T47D (cell line): ENCODE measurements around the gene KRT20.
"Not testable (repeated sequence)": the region's sequence is repeated elsewhere in the genome, so short reads cannot be mapped to it uniquely, and the experiment has no call there.

Experiments used
- DNase-seq, 2 experiments: peaks; one replicate each; pipeline versions ENCODE4 v3.0.0 to v3.0.0-alpha.2; 2011 to 2012; ENCODE audit warnings: low read depth in 1 of 2, low spot score in 1 of 2
- JUND ChIP-seq: IDR thresholded peaks from 2 replicates; pipeline ENCODE4 v1.6.1; 2012; ENCODE audit warnings: low read depth
- in situ Hi-C: cut with HindIII; loops from 2 replicates; pipeline ENCODE4 v1.10.0; 2016; ENCODE audit warnings: low sequenced_read_pairs, low pct_unique_long_range_greater_than_20kb

The KRT20 gene

DNA sequence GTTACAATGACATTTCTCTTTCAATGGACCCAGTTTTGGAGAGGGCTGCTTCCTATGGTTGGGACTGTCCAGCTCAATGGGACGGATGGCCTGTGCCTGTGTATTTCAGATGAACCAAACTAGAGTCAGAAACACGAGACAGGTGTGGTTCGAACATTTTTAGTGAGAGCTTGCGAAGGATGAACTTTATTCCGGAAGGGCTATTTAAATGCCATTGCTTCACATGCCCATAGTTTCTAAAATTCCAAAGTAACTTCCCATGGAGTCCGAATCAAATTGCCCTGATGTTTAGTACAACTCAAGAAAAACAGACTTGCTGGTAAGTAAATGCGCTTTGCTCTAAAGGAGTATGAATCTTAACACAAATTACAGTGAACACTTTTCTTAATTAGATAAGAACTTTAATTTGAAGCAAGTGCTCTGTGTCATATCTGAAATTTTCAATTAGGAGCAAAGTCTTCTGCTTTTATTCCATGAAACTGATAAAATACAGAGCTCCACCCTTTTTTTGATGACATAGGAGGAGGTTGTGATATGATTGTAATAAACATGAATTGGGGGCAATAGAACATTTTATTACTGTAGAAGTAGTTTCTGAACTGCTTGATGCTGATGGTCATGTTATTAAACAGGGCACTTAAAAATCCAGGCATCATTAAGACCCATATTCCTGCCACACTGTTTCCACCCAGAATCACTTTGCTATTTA lies 1.3 kb downstream of the KRT20 start:
- no peak for DNase-seq
- in situ Hi-C loops, result no loop called here
- TF ChIP-seq JUND, result no peak

DNA sequence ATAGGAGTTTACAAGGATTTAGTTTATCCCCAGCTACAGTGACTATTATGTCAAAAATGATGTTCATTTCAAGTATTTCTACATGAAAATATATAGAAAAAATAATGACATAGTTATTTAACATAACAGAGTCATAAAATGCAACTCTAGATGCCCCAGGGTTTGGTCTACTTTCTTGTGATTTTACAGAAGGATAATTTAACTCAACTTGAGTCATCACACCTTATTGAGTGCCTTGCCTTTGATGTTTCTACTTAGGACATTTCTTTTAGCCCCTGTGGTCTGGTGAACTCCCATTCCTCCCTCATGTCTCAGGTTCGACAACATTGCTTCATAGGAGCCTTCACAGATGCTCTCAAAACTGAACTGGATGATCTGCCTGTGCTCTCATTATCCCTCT lies 2.0 kb downstream of the KRT20 start:
- no peak for DNase-seq
- TF ChIP-seq JUND, result no peak
- in situ Hi-C loops, result no loop called here

DNA sequence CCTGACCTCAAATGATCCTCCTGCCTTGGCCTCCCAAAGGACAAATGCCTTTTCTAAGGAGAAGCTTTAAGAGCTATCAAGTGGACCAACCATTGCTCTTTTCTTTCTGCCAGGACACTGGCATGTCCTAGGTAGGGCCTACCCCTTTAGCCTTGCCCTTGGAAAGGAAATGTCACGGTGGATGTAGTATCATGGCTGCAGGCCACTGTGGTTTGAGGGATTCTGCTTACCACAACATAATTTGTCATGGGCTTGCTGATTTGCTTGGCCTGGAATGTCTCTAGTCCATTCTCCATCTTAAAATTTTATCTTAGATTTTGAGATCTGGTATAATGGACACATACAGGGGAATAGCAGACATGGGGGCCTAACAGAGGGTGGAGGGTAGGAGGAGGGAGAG lies 6.0 kb downstream of the KRT20 start:
- in situ Hi-C loops, result no loop called here
- TF ChIP-seq JUND, result no peak

DNA sequence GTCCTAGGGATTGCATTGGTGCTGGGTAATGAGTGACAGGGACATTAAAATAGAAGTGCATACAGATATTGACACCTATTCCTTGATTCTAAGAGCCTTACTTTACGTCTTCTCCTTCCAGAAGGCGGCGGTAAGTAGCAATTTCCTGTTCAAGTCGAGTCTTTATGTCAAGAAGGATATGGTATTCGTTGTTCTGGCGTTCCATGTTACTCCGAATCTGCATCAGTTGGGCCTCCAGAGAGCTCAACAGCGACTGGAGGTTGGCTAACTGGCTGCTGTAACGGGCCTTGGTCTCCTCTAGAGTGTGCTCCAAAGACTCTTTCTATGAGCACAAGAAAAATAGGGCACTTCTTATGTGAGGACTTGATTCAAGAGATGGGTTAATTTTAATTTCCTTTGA lies 7.0 kb downstream of the KRT20 start:
- in situ Hi-C loops, result no loop called here
- DNase-seq, result no peak

More for the DNA sequence above, 6.0 kb downstream of the KRT20 start:
- no peak for DNase-seq

DNA sequence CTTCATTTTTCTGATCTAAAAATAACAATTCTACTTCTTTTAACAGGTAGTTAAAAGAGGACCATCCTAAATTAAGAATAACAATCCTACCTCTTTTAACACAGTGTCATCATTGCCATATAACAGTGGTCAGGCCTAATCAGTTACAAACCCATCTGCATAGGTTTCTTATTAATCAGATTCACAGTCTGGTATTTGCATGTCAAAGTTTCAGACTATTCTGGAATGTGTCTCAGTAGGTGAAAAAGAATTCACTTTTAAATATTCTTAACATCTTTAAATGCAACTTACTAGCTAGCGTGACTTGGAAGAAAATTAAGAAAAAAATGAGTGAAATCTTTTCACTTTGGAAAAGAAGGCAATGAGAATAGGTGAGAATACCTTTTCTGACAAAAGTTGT lies 11.2 kb downstream of the KRT20 start:
- in situ Hi-C loops, result no loop called here
- TF ChIP-seq JUND, result no peak
- no peak for DNase-seq

More for the DNA sequence above, 7.0 kb downstream of the KRT20 start:
- no peak for TF ChIP-seq JUND

DNA sequence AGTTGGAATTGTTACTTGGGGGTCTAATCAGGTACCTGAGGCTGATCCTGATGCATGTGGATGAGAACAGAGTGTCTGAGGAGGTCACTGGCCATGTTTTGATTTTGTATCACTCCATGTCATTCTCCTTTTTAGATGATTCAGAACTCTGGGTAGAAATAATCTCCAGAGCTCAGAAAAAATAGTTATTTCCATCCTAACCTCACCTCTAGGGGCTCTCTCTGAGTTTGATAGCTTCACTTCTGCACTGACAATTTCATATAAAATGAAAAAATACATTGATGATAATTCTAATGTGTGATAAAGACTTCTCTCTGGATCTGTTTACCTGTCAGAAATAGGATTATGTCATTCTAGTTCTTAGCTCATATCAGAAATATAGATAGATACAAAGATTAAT lies 11.8 kb downstream of the KRT20 start:
- no peak for DNase-seq
- in situ Hi-C loops, result no loop called here
- no peak for TF ChIP-seq JUND

DNA sequence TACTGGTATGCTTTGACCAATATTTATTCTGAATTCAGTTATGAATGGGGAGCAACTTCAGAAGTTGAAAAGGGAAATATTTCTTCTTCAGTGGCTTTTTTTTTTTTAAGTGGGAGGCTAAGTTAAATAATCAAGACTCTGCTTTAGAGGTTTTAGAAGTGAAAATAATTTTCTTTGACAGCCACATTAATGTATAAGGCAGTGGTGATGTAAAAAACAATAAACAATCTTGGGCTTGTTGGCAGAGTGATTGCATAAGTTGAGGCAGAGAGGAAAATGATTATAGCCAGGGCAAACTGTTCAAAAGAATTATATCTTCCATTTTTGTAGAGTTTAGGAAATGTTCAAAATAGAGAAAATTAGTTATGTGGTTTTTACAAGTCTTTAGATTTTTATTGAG lies 12.6 kb downstream of the KRT20 start:
- no peak for TF ChIP-seq JUND
- DNase-seq, result no peak
- in situ Hi-C loops, result no loop called here

DNA sequence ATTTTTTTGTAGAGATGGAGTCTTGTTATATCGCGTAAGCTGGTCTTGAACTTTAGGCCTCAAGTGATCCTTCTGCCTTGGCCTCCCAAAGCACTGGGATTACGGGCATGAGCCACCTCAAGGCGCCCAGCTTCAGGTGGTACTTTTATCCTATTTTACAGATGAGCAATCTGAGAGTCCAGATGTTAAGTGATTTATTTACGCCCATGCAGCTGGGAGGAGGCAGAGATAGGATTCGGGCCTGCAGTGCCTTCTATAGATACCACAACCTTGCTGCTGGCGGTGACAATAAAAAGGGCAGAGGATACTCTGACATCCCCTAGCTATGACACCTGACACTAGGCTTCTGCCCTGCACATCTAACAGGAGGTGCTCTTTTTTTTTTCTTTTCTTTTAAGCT lies 13.7 kb downstream of the KRT20 start:
- TF ChIP-seq JUND, result no peak
- in situ Hi-C loops, result no loop called here
- DNase-seq, result no peak

DNA sequence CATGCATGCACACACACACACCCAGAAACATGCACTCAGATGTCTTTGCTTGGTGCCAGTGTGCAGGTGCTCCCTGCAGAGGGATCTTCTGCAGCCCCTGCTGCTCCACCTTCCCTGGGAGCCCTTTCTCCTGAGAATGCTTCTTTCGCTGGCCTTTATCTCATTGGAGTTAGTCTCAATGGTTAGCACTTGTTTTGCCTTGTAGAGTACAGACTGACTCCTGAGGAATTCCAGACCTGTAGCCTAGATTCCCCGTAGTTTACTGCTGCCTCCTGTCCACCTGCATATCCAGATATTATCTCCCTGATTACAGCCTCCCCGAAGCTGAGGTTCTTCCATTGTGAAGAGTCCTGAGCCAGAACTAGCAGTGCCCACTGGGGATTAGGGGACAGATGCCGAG lies 14.9 kb downstream of the KRT20 start:
- in situ Hi-C loops, result no loop called here
- TF ChIP-seq JUND, result no peak
- DNase-seq, result no peak

DNA sequence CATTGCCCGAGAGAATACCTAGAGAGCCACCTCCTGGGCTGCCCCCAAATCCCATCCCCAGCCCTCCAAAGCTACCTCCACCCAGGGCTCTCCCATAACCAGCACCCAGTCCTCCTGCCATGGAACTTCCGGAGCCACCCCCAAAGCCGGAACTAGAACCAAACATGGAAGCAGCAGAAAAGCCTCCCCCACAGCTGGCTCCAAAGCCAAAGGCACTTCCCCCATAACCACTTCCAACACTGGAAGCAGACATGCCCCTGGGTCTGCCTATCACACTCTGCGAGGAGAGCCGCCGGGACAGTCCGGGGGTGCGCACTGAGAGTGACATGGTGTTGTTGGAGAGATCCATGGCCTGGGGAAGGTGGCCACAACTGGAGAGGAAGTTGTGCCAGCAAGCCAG lies 18.2 kb downstream of the KRT20 start, which contains the start of gene KRT12:
KRT12 (minus strand) TSS at position 386 of the 400 bp plus-strand sequence; CDS start at position 349, 37 bp downstream.
- no peak for DNase-seq
- in situ Hi-C loops, result no loop called here
- TF ChIP-seq JUND, result no peak

DNA sequence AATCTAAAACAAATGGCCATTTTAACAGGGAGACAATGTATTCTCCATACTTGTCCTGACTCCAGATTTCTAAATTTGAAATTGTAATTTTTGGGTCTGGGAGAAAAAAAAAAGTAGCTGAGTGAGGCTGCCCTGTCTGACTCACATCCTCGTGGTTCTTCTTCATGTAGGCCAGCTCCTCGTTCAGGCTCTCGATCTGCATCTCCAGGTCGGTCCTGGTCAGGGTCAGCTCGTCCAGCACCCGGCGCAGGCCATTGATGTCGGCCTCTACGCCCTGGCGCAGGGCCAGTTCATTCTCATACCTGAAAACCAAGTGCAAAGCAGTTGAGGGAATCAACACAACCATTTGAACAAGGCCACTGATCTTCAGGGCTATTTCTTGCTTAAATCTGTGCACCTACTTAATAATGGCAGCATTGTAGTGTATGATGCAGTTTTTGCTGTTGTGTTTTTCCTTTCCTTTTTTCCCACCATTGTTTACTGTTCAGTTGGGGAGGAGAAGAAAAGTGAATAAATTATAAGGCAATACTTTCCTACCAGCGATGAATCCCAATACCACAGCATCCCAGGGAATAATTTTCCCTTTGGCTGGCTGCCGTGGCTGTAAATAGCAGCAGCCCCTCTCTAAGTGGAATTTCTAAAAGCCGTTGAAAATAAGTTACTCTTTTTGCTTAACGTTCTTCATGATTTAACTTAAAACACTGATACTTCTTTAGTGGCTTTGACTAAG lies 20.2 kb downstream of the KRT20 start:
- in situ Hi-C loops, result no loop called here
- no peak for DNase-seq
- no peak for TF ChIP-seq JUND

DNA sequence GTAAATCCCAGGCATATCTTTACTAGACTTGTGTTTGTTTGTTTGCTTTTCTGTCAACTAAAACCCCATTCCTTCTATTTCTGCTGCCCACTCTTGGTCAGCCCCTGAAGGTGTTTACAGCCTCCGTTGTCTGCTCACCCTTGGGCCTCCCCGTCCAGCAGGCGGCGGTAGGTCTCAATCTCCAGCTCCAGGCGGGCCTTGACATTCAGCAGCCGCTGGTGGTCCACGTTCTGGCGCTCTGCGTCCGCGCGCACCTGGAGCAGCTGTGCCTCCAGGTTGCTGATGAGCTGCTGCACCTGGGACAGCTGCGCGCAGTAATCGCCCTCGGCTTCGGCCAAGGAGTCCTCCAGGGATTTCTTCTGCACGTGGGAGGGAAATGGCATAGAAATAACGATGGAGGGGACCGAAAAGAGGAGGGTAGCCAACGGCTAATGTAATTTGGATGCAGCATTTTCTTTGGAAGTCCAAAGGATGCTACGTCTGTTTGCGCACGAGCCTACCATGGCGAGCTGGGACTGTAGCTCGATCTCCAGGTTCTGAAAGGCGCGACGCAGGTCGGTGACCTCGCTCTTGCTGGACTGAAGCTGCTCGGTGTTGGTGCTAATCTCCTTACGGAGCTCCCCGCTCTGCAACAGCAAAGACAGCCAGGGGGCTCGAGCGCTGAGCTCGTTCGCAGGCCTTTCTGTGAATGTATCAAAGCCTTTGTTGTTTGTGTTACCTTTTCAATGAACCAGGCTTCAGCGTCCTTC lies 21.9 kb downstream of the KRT20 start:
- DNase-seq, result no peak
- in situ Hi-C loops, result no loop called here
- no peak for TF ChIP-seq JUND

DNA sequence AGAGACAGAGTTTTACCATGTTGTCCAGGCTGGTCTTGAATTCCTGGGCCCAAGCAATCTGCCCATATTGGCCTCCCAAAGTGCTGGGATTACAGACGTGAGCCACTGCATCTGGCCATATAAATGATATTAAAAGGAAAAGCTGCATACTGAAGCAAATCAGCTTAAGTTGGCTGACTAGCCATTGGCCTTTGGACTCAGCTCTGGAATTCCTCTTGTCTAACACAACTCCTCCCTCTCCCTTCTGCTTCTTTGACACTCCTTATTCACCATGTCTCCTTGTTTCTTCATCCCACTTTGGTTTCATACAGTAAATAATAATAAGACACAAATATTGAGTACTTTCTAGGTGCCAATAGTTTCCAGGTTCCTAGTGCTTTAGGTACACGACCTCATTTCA lies 25.5 kb downstream of the KRT20 start:
- no peak for DNase-seq
- in situ Hi-C loops, result no loop called here
- TF ChIP-seq JUND, result no peak

DNA sequence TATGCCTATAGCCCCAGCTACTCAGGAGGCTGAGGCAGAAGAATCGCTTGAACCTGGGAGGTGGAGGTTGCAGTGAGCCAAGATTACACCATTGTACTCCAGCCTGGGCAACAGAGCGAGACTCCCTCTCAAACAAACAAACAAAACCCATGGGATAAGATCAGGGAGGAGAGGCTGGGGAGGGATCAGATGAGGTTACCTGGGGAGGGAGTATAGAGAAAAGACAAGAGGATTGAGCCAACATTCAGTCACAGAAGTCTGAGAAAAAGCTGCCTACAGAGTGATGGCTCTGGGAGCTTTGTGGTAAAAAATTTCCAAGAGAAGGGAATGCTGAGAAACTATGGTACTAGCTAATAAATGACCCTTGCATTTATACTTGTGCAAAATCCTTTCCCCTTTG lies 26.4 kb downstream of the KRT20 start:
- DNase-seq, result peak in 1 of 2 experiments; percentile 69
- in situ Hi-C loops, result not testable (repeated sequence)
